LNCAP (cell line): ENCODE measurements around the gene MERTK.

Experiments
- TF ChIP-seq, protein P1 (sequence below): fragments of 450-650 bp; IDR thresholded peaks from 2 replicates; pipeline ENCODE4 v1.5.1; 2017; ENCODE audit warnings: mild to moderate bottlenecking

MERTK gene

DNA sequence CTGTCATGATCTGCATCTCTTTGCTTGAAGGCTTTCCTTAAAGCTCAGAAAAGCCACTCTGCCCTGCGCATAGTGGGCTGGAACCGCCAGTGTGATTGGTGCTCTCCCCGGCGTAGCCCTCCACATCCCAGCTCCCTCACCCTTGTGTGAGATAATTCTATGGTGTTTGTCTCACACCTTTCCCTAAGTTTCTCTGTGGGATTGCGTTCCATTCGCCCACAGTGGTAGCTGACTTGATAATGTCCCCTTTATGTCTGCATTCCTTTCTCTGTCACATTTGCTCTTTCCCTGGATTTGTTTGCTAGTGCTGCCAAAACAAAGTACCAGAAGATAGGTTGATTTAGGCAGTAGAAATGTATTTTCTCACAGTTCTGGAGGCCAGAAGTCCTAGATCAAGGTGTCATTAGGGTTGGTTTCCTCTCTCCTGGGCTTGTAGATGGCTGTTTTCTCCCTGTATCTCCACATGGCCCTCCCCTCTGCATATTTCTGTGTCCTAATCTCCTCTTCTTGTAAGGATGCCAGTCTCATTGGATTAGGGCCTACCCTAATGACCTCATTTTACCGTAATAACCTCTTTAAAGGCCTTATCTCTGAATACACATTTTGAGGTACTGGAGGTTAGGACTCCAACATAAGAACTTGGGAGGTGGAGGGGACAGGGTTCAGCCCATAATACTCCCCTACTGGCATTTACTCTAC is 149.3 kb downstream of the MERTK start:
- TF ChIP-seq, protein P1, sequence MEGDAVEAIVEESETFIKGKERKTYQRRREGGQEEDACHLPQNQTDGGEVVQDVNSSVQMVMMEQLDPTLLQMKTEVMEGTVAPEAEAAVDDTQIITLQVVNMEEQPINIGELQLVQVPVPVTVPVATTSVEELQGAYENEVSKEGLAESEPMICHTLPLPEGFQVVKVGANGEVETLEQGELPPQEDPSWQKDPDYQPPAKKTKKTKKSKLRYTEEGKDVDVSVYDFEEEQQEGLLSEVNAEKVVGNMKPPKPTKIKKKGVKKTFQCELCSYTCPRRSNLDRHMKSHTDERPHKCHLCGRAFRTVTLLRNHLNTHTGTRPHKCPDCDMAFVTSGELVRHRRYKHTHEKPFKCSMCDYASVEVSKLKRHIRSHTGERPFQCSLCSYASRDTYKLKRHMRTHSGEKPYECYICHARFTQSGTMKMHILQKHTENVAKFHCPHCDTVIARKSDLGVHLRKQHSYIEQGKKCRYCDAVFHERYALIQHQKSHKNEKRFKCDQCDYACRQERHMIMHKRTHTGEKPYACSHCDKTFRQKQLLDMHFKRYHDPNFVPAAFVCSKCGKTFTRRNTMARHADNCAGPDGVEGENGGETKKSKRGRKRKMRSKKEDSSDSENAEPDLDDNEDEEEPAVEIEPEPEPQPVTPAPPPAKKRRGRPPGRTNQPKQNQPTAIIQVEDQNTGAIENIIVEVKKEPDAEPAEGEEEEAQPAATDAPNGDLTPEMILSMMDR, result no peak

DNA sequence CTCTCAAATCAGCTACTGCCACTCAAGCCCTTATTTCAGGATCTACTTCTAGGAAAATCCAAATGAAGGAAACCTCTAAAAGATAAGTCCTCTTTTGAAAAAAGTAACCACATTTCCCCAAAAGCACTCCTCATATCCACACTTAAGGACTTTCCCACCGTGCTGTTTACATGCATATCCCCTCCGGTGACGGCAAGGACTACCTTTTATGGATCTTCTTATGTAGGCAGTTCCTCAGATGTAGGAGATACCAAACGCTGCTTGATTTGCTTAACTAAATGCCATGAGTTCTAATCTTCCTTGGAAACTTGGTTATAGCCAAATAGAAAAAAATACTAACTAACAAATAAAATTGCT is 149.8 kb downstream of the MERTK start:
- TF ChIP-seq, protein P1, result no peak

DNA sequence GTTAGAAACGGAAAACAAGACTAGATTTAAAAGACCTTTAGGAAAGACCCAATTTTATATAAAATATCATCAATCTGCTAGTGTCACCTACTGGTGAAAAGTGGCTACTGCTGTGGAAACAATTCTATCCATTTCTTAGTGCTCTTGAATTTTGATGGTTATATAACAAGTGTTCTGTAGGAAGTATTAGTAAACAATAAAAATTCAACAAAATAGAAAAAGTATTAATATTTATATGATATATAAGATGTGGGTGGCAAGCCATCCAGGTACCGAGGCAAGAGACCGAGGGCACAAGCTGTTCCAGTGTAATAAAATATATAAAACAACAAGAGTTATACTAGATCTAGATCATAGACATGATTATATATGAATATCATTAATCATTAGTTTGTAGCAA is 150.5 kb downstream of the MERTK start:
- TF ChIP-seq, protein P1, result peak; percentile 83

DNA sequence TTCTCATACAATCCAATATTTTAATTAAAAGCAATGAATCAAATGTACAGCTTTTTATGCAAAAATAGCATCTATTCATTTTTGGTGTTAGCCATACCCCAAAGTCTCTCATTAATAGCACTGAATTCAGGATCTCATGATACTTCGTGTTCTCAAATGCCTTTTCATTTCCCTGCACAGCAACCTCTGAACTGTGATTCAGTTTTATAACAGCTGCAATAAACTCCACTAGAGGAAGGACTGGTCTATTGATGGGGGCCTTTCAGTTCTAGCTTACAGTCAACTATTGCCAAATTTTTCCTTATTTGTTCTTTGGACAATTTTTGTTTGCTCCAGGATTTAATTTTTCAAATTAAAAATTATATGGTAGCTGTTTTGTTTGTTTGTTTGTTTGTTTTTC is 151.9 kb downstream of the MERTK start:
- TF ChIP-seq, protein P1, result no peak

DNA sequence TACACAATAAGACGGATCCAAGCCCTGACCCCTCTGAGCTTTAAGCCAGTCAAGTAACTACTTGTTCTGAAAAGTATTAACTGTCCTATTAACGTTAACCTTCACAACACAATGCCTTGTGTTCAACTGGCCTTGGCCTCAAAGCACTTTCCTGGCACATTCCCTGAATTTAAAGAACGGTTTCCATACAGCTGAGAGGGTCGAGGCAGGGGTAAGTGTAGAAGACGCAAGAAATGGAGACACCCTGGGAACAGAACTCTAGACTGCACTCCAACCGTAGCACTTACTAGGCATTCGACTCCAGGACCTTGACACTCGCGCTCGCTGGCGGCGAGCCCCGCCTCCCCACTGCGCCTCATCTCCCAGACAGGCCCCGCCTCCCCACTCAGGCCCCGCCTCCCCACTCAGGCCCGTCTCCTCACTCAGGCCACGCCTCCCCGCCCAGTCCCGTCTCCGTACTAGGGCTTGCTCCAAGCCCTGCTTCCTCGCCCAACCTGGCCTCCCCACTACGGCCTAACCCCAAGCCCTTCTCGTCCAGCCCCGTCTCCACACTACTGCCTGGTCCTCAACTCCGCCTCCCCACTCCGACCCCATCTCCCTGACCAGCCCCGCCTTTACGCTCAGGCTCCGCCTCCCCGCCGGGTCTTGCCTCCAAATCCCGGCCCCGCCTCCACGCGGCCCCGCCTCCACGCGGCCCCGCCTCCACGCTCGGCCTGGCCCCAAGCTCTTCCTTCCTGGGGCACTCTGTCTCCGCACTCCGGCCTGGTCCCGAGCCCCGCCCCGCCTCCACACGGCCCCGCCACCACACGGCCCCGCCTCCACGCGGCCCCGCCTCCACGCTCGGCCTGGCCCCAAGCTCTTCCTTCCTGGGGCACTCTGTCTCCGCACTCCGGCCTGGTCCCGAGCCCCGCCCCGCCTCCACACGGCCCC is 155.8 kb downstream of the MERTK start:
- TF ChIP-seq, protein P1, result no peak

DNA sequence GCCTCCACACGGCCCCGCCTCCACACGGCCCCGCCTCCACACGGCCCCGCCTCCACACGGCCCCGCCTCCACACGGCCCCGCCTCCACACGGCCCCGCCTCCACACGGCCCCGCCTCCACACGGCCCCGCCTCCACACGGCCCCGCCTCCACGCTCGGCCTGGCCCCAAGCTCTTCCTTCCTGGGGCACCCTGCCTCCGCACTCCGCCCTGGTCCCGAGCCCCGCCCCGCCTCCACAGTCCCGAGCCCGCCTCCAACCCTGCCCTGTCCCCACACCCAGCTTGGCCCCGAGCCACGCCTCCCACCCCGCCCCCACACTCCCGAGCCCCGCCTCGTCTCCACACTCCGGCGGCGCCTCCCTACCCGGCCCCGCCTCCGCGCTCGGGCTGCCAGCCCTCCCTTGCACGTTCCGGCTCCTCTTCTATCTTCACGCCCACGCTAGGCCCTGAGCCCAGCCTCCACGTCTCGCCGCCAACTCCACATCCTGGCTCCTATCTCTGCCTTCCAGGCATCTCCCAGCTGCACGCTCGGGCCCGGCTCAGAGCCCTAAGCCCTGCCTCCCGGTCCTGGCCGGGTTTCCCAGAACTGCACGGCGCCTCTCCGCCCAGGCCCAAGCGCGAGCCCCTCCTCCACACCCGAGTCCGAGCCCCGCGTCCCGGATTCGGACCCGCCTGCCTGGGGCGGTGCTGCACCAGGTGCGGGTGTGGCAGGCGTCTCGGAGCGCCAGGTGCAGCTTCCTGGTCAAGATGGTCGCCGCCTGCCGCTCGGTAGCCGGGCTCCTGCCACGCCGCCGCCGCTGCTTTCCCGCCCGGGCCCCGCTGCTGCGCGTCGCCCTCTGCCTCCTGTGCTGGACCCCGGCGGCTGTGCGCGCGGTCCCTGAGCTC is 156.7 kb downstream of the MERTK start, which contains the start of gene TMEM87B:
TMEM87B (plus strand) TSS at position 423 of the 883 bp plus-strand sequence; CDS start at position 746, 323 bp downstream.
- TF ChIP-seq, protein P1, result no peak
